Stomach (tissue), 4 donors: Measurements from ENCODE around the gene AQP7.
"Not testable (repeated sequence)": the region's sequence is repeated elsewhere in the genome, so short reads cannot be mapped to it uniquely, and the experiment has no call there.

ENCODE experiments used
- CTCF ChIP-seq, 7 experiments: fragments of 450-650 bp in 4 of 7; fragments of 200-600 bp in 3 of 7; sonication (generic) in 3 of 7; IDR thresholded peaks; one replicate each; pipeline ENCODE4 v1.5.1; 2016 to 2019; ENCODE audit warnings: antibody characterized with exemption in 7 of 7, control low read depth in 2 of 7, mild to moderate bottlenecking in 1 of 7
- POLR2AphosphoS5 ChIP-seq, 3 donors: sonication (generic); formaldehyde crosslinking; IDR thresholded peaks; one replicate each; pipeline ENCODE4 v1.6.1; 2016; ENCODE audit warnings: antibody characterized with exemption in 3 of 3

DNA sequence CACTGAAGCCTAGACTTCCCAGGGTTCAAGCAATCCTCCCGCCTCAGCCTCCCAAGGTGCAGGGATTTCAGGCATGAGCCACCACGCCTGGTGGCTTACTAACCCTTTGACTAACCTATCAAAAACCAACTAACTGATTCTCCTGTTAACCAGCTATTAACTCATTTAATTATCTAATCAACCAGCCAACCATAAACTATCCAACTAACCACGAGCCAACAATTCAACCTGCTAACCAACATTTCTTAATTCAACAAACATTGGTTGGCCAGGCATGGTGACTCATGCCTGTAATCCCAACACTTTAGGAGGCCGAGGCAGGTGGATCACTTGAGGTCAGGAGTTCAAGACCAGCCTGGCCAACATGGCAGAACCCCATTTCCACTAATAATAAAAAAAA is 3.3 kb downstream of the AQP7 start:
- not testable (repeated sequence) for TF ChIP-seq CTCF, POLR2AphosphoS5 (IDR thresholded peaks at IDR 0.05)
